ENCODE measurements around the gene C20orf173. TPM values are rescaled to one million over a fixed set of nuclear protein-coding genes. Genes with fewer than 3 reads are reported as not detected.
A peak's percentile ranks its signal among the peaks of the same experiment; 100 is the strongest.

Gene C20orf173, protein sequence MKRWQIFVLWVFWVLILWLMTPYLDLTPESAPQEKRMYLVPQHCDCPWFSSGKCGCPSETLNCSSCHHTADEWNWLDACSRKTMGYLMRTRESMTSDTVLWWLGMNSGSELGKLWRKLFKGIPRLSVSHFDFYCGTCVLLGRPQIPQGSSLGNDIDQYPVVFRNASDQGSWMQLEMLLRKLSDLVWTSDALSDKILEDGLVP
- polyA plus RNA-seq, result not detected
- long read RNA-seq, donor 1, result 0 reads
- long read RNA-seq, donor 2, result 0 reads
- long read RNA-seq, donor 3, result 0 reads
- long read RNA-seq, donor 4, result 0 reads
- long read RNA-seq, donor 5, result 0 reads
- long read RNA-seq, donor 6, result 0 reads
- long read RNA-seq, donor 7, result 0 reads
- long read RNA-seq, donor 8, result 0 reads
- long read RNA-seq, donor 9, result 0 reads
- long read RNA-seq, donor 10, result 0 reads
- long read RNA-seq, donor 11, result 0 reads

DNA sequence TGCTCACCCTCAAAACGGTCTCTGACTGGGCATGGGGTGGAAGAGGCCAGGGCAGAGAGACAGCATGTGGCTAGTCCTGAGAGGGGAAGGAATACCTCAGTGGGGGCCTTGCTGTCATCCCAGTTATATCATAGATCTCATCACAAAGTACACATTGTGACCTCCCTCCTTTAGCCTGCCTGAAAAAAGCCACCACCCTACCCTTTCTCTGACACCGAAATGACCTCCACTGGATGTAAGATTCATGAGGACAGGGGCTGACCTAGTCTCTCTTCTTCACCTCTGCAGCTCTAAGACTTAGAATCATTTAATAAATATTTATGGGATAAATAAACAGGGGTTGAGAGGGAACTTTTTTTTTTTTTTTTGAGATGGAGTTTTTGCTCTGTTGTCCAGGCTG, at the start of gene C20orf173:
Gene C20orf173 (minus strand): TSS at position 101 of the 400 bp plus-strand sequence. CDS start 279 bp downstream, outside the sequence.
- WGBS (ENCODE audit: insufficient coverage, low lambda C conversion rate), result no CpG with 5 or more reads among the region's 2 CpGs
- Histone ChIP-seq H3K9me3 (ENCODE audit: control insufficient read depth, low read depth, low read length) (no peaks in the 10 kb centered on the region), H3K36me3 (ENCODE audit: control insufficient read depth, insufficient read depth, low read length) (no peaks in the 10 kb centered on the region), H3K27me3 (ENCODE audit: control insufficient read depth, insufficient read depth, low read length) (no peaks in the 10 kb centered on the region), H3K4me3 (ENCODE audit: low read length) (no peak within 1 kb of the TSS), H3K4me1 (ENCODE audit: control insufficient read depth, insufficient read depth, low read length) (no peaks in the 10 kb centered on the region), H3K27ac (ENCODE audit: low read length) (no peak within 1 kb of the TSS)
- DNase-seq, result no peak

DNA sequence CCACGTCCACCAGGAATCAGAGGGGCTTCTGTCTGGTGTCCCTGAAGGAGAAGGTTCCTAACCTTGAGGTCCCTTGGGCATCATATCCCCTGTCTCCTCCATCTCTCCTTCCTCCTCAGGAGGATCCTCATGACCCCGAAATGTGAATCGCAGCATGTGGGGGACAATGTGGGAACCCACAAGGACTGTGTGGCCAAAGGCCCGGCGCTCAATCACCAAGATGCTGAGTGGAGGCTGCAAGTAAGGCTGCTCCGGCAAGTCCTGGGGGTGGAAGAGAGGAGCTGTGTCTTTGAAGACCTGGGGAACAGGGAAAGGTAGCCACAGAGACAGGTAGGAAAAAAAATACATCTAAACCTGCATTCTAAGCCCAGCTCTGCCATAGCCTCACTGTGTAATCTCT, 49.7 kb upstream of the C20orf173 start:
- H3K27me3 ChIP-seq (ENCODE audit: control insufficient read depth, insufficient read depth, low read length), result no peaks in the 10 kb centered on the region
- H3K9me3 ChIP-seq (ENCODE audit: control insufficient read depth, low read depth, low read length), result no peaks in the 10 kb centered on the region
- no CpG with 5 or more reads among the region's 6 CpGs for WGBS (ENCODE audit: insufficient coverage, low lambda C conversion rate)
- no peak overlapping the region for H3K27ac ChIP-seq (ENCODE audit: low read length)
- H3K4me3 ChIP-seq (ENCODE audit: low read length), result no peak overlapping the region
- H3K36me3 ChIP-seq (ENCODE audit: control insufficient read depth, insufficient read depth, low read length), result no peaks in the 10 kb centered on the region
- no peak for DNase-seq
- peaks cover 10% of the 10 kb centered on the region for H3K4me1 ChIP-seq (ENCODE audit: control insufficient read depth, insufficient read depth, low read length)

DNA sequence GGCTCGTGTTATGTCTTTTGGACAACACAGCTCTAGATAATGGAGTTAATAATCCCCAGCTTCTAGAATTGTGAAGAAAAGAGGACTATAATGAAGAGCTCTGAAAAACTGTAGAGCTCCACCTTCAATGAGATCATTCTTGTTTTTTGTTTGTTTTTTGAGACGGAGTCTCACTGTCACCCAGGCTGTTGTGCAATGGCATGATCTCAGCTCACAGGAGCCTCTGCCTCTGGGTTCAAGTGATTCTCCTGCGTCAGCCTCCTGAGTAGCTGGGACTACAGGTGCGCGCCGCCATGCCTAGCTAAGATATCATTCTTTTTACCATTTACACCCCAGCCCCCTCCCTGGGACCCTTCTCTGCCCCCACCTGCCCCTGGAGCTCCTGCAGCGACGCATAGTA, 49.0 kb upstream of the C20orf173 start:
- Histone ChIP-seq H3K27ac (ENCODE audit: low read length) (no peak overlapping the region), H3K36me3 (ENCODE audit: control insufficient read depth, insufficient read depth, low read length) (no peaks in the 10 kb centered on the region), H3K9me3 (ENCODE audit: control insufficient read depth, low read depth, low read length) (peaks cover under 1% of the 10 kb centered on the region), H3K4me3 (ENCODE audit: low read length) (no peak overlapping the region), H3K4me1 (ENCODE audit: control insufficient read depth, insufficient read depth, low read length) (peaks cover 10% of the 10 kb centered on the region), H3K27me3 (ENCODE audit: control insufficient read depth, insufficient read depth, low read length) (no peaks in the 10 kb centered on the region)
- 83% methylated on average over 1 of the region's 8 CpGs for WGBS (ENCODE audit: insufficient coverage, low lambda C conversion rate)
- DNase-seq, result no peak

DNA sequence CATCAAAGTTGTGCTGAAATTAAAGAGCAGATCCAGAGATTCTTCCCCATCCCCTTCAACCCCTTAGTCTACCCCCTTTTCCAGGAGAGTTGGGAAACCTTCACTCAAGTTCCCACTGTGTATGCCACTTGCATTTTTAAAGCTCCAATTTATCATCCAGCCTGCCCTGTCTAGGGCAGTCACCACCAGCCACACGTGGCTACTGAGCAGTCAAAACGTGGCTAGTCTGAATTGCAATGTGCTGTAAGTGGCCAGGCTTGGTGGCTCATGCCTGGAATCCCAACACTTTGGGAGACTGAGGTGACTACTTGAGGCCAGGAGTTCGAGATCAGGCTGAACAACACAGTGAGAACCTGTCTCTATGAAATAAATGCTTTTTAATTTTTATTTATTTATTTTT, 47.4 kb upstream of the C20orf173 start:
- no peaks in the 10 kb centered on the region for H3K36me3 ChIP-seq (ENCODE audit: control insufficient read depth, insufficient read depth, low read length)
- no peaks in the 10 kb centered on the region for H3K27me3 ChIP-seq (ENCODE audit: control insufficient read depth, insufficient read depth, low read length)
- no CpG with 5 or more reads among the region's 3 CpGs for WGBS (ENCODE audit: insufficient coverage, low lambda C conversion rate)
- peaks cover 12% of the 10 kb centered on the region for H3K9me3 ChIP-seq (ENCODE audit: control insufficient read depth, low read depth, low read length)
- no peak overlapping the region for H3K4me3 ChIP-seq (ENCODE audit: low read length)
- no peak for DNase-seq
- no peak overlapping the region for H3K27ac ChIP-seq (ENCODE audit: low read length)
- H3K4me1 ChIP-seq (ENCODE audit: control insufficient read depth, insufficient read depth, low read length), result peaks cover 10% of the 10 kb centered on the region

DNA sequence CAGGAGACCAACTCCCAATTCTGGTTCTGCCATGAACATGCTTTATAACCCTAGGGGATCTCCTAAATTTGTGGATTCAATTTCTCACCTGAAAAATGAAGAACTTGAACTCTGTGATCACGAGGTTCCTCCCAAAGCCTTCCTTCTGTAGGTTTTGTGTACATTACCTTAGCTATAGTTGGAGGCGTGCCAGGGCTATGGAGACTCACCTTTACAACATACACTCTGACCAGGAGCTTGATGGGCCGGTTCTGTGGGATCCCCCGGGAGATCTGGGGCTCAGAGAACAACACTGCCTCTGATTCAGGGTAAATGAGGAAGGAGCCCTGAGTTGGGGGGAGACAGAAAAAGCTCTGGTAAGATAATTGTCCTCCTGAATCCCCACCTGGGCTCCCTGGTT, 46.5 kb upstream of the C20orf173 start:
- no peaks in the 10 kb centered on the region for H3K36me3 ChIP-seq (ENCODE audit: control insufficient read depth, insufficient read depth, low read length)
- WGBS (ENCODE audit: insufficient coverage, low lambda C conversion rate), result no CpG with 5 or more reads among the region's 4 CpGs
- peak overlapping the region; percentile 44 for H3K27ac ChIP-seq (ENCODE audit: low read length)
- H3K4me3 ChIP-seq (ENCODE audit: low read length), result no peak overlapping the region
- peak; percentile 82 to 93 for DNase-seq
- H3K4me1 ChIP-seq (ENCODE audit: control insufficient read depth, insufficient read depth, low read length), result peaks cover 10% of the 10 kb centered on the region
- H3K9me3 ChIP-seq (ENCODE audit: control insufficient read depth, low read depth, low read length), result peaks cover 12% of the 10 kb centered on the region
- H3K27me3 ChIP-seq (ENCODE audit: control insufficient read depth, insufficient read depth, low read length), result no peaks in the 10 kb centered on the region

DNA sequence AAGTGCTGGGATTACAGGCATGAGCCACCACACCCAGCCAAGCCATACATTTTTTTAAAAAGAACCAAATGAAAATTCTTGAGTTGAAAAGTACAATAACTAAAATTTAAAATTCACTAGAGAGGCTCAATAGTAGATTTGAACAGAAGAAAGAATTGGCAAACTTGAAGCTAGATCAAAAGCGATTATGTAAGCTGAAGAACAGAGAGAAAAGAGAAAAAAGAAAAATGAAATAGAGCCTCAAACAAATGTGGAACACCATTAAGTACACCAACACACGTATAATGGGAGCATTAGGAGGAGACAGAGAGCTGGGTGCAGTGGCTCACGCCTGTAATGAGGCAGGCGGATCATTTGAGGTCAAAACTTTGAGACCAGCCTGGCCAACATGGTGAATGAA, 43.4 kb upstream of the C20orf173 start:
- Histone ChIP-seq H3K27me3 (ENCODE audit: control insufficient read depth, insufficient read depth, low read length) (no peaks in the 10 kb centered on the region), H3K27ac (ENCODE audit: low read length) (no peak overlapping the region), H3K9me3 (ENCODE audit: control insufficient read depth, low read depth, low read length) (peaks cover 12% of the 10 kb centered on the region), H3K4me1 (ENCODE audit: control insufficient read depth, insufficient read depth, low read length) (peaks cover 10% of the 10 kb centered on the region), H3K36me3 (ENCODE audit: control insufficient read depth, insufficient read depth, low read length) (no peaks in the 10 kb centered on the region), H3K4me3 (ENCODE audit: low read length) (no peak overlapping the region)
- DNase-seq, result no peak
- WGBS (ENCODE audit: insufficient coverage, low lambda C conversion rate), result 90% methylated on average over 1 of the region's 4 CpGs

DNA sequence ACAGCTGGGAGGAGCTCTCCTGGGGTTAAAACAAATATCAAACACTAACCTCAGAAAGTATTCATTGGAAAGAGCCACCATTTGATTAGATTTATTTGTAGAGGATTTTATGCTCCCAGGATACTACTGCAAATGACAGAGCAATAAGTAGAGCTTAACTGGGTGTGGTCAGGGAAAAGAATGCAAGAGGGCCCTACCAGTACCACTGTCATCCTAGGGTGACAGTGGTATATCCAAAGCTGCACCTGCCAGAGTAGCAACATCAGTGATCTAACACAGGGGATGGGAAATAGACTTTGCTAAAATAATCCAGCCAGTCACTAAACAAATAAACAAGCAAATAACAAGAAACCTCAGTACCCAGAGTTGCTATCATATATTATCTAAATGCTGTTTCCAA, 42.1 kb upstream of the C20orf173 start:
- Histone ChIP-seq H3K27me3 (ENCODE audit: control insufficient read depth, insufficient read depth, low read length) (no peaks in the 10 kb centered on the region), H3K9me3 (ENCODE audit: control insufficient read depth, low read depth, low read length) (peaks cover 12% of the 10 kb centered on the region), H3K4me1 (ENCODE audit: control insufficient read depth, insufficient read depth, low read length) (peaks cover 10% of the 10 kb centered on the region), H3K4me3 (ENCODE audit: low read length) (no peak overlapping the region), H3K27ac (ENCODE audit: low read length) (no peak overlapping the region), H3K36me3 (ENCODE audit: control insufficient read depth, insufficient read depth, low read length) (no peaks in the 10 kb centered on the region)
- no peak for DNase-seq

DNA sequence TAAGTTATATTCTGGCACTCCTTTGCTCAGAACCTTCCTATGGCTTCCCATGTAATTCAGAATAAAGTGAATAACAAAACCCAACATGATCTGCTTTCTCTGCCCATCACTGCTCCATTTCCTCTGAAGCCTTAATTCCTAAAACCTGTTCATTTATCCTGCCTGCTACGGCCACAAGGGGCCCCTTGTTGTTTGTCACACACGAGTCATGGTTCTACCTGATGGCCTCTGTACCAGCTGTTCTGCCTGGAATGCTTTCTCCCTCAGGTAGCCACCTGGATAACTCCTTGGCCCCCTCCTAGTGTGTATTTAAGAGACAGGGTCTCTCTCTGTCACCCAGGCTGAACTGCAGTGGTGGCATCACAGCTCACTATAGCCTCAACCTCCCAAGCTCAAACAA, 39.2 kb upstream of the C20orf173 start:
- peak in 1 of 2 donors; percentile 24 for DNase-seq
- no peak overlapping the region for H3K4me3 ChIP-seq (ENCODE audit: low read length)
- H3K36me3 ChIP-seq (ENCODE audit: control insufficient read depth, insufficient read depth, low read length), result no peaks in the 10 kb centered on the region
- WGBS (ENCODE audit: insufficient coverage, low lambda C conversion rate), result 0% methylated on average over 1 of the region's 2 CpGs
- H3K9me3 ChIP-seq (ENCODE audit: control insufficient read depth, low read depth, low read length), result peaks cover 12% of the 10 kb centered on the region
- H3K4me1 ChIP-seq (ENCODE audit: control insufficient read depth, insufficient read depth, low read length), result no peaks in the 10 kb centered on the region
- no peaks in the 10 kb centered on the region for H3K27me3 ChIP-seq (ENCODE audit: control insufficient read depth, insufficient read depth, low read length)
- no peak overlapping the region for H3K27ac ChIP-seq (ENCODE audit: low read length)

DNA sequence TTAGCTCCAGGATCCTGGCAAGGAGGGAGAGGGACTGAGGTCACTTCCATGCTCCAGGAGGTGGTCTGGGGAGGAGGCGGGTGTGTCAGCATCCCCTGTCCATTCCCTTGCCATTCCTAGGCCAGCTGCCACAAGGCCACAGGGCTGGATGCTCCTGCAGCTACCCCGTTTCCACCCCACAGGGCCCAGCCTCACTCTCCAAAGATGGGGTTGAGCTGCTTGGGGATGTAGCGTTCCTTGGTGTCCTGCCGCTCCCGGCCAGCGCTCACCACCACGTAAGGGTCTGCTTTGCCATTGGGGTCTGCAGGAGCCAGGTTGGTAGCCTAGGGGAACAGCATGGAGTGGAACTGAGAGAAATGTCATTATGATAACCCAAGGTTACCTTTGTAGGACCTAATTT, 35.5 kb upstream of the C20orf173 start:
- no peak for DNase-seq
- WGBS (ENCODE audit: insufficient coverage, low lambda C conversion rate), result no CpG with 5 or more reads among the region's 7 CpGs

DNA sequence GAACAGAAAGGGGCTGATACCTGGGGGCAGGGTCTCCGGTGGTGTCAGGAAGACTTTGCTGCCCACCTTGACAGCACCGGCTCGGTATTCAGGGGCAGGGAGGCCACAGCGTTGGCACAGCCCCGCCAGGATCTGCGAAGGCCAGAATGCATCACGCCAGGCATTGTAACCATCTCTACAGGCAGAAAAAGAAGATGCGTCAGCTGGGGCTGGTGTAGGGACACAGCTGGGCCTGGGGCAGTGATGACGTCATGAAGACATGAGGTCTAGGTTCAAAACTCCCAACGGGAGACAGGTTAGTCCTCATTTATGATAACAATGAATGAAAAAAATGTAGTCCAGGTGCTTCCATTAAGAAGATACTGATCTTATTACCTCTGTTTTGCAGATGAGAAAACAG, 34.4 kb upstream of the C20orf173 start:
- Histone ChIP-seq H3K4me1 (ENCODE audit: control insufficient read depth, insufficient read depth, low read length) (peaks cover 14% of the 10 kb centered on the region), H3K4me3 (ENCODE audit: low read length) (no peak overlapping the region), H3K36me3 (ENCODE audit: control insufficient read depth, insufficient read depth, low read length) (peaks cover 2% of the 10 kb centered on the region), H3K27ac (ENCODE audit: low read length) (no peak overlapping the region), H3K27me3 (ENCODE audit: control insufficient read depth, insufficient read depth, low read length) (no peaks in the 10 kb centered on the region), H3K9me3 (ENCODE audit: control insufficient read depth, low read depth, low read length) (no peaks in the 10 kb centered on the region)
- WGBS (ENCODE audit: insufficient coverage, low lambda C conversion rate), result no CpG with 5 or more reads among the region's 10 CpGs
- no peak for DNase-seq

More for the DNA sequence above, 35.5 kb upstream of the C20orf173 start:
- no peaks in the 10 kb centered on the region for H3K9me3 ChIP-seq (ENCODE audit: control insufficient read depth, low read depth, low read length)
- no peak overlapping the region for H3K27ac ChIP-seq (ENCODE audit: low read length)
- H3K4me1 ChIP-seq (ENCODE audit: control insufficient read depth, insufficient read depth, low read length), result peaks cover 4% of the 10 kb centered on the region
- H3K36me3 ChIP-seq (ENCODE audit: control insufficient read depth, insufficient read depth, low read length), result no peaks in the 10 kb centered on the region
- H3K4me3 ChIP-seq (ENCODE audit: low read length), result no peak overlapping the region
- H3K27me3 ChIP-seq (ENCODE audit: control insufficient read depth, insufficient read depth, low read length), result no peaks in the 10 kb centered on the region

DNA sequence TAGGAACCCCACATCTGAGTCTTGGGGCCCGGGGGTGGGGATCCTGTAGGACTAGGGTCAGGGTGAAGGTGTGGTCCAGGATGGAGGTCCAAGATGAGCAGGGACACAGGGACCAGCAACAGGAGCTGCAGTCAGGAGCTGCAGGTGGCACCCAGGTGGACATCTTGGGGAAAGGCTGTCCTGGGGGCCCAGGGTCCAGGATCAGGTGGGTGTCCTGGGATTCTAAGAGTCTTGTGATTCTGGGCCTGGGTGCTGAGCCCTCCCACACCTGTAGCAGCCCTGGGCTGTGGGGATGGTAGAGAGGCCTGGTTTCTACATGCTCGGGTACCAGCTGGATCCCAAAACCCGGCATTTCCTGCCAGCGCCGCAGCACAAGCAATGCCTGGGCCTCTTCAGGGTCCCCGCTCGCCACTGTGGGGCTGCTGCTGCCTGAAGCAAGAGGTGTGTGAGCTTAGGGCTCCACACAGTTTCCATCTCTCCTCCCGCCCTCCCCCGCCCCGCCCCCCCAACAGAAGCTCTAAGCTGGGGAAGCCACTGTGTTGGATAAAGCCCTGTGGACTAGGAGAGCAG, 33.2 kb upstream of the C20orf173 start:
- WGBS (ENCODE audit: insufficient coverage, low lambda C conversion rate), result no CpG with 5 or more reads among the region's 10 CpGs
- peaks cover 14% of the 10 kb centered on the region for H3K4me1 ChIP-seq (ENCODE audit: control insufficient read depth, insufficient read depth, low read length)
- no peak overlapping the region for H3K27ac ChIP-seq (ENCODE audit: low read length)
- H3K36me3 ChIP-seq (ENCODE audit: control insufficient read depth, insufficient read depth, low read length), result peaks cover 12% of the 10 kb centered on the region
- H3K4me3 ChIP-seq (ENCODE audit: low read length), result no peak overlapping the region
- no peaks in the 10 kb centered on the region for H3K27me3 ChIP-seq (ENCODE audit: control insufficient read depth, insufficient read depth, low read length)
- no peak for DNase-seq
- no peaks in the 10 kb centered on the region for H3K9me3 ChIP-seq (ENCODE audit: control insufficient read depth, low read depth, low read length)
